CD8-positive, alpha-beta memory T cell (primary cell): ENCODE results near the gene FAXDC2. TPM values are rescaled to one million over a fixed set of nuclear protein-coding genes. Genes with fewer than 3 reads are reported as not detected.
A peak's percentile ranks its signal among the peaks of the same experiment; 100 is the strongest.

Experiments
- CTCF ChIA-PET: fragments of 350-600 bp; sonication (Branson Sonifier 250); formaldehyde crosslinking; loops from one replicate; lab custom pipeline; 2021; ENCODE audit warnings: antibody characterized with exemption; lab: Charles Lee
- POLR2A ChIA-PET: fragments of 350-600 bp; sonication (Branson Sonifier 250); formaldehyde crosslinking; loops from one replicate; lab custom pipeline; 2021; ENCODE audit warnings: antibody characterized with exemption; lab: Charles Lee
- DNase-seq, 5 donors: peaks; one replicate each; pipeline versions ENCODE4 v3.0.0 to v3.0.0-alpha.2; 2020 to 2022; ENCODE audit warnings: mixed read lengths in 1 of 5
- H3K27ac ChIP-seq: one replicate; pipeline ENCODE4 v1.7.0; 2013; ENCODE audit warnings: low read depth, mild to moderate bottlenecking, low read length, moderate library complexity
- H3K27me3 ChIP-seq: 2 replicates; pipeline ENCODE4 v1.7.0; 2013; ENCODE audit warnings: low read length, mild to moderate bottlenecking; ENCODE audit not compliant: insufficient read depth, poor library complexity, severe bottlenecking
- H3K36me3 ChIP-seq: 2 replicates; pipeline ENCODE4 v1.7.0; 2013; ENCODE audit warnings: mild to moderate bottlenecking, low read length, moderate library complexity; ENCODE audit not compliant: insufficient read depth
- H3K4me1 ChIP-seq: 2 replicates; pipeline ENCODE4 v1.7.0; 2013; ENCODE audit warnings: mild to moderate bottlenecking, low read length, moderate library complexity; ENCODE audit not compliant: insufficient read depth
- H3K4me3 ChIP-seq: 2 replicates; pipeline ENCODE4 v1.7.0; 2013; ENCODE audit warnings: mild to moderate bottlenecking, low read length
- H3K9me3 ChIP-seq: 2 replicates; pipeline ENCODE4 v1.7.0; 2013; ENCODE audit warnings: mild to moderate bottlenecking, low read length
- H3K27ac Mint-ChIP-seq, 8 donors: one replicate each; pipeline ENCODE4 v1.8.0; 2020 to 2021; ENCODE audit warnings: mixed read lengths in 8 of 8, mild to moderate bottlenecking in 6 of 8, inconsistent platforms in 3 of 8, moderate library complexity in 3 of 8
- H3K27me3 Mint-ChIP-seq, 2 donors: one replicate each; pipeline ENCODE4 v1.8.0; 2020 to 2021; ENCODE audit warnings: mixed read lengths in 2 of 2, mild to moderate bottlenecking in 1 of 2, moderate library complexity in 1 of 2
- H3K36me3 Mint-ChIP-seq, 3 donors: one replicate each; pipeline ENCODE4 v1.8.0; 2020 to 2021; ENCODE audit warnings: mixed read lengths in 3 of 3, inconsistent platforms in 1 of 3, mild to moderate bottlenecking in 1 of 3
- H3K4me1 Mint-ChIP-seq, 3 donors: one replicate each; pipeline ENCODE4 v1.8.0; 2020 to 2021; ENCODE audit warnings: mixed read lengths in 3 of 3, inconsistent platforms in 1 of 3, mild to moderate bottlenecking in 1 of 3
- H3K4me3 Mint-ChIP-seq, 7 donors: one replicate each; pipeline ENCODE4 v1.8.0; 2020 to 2021; ENCODE audit warnings: mixed read lengths in 7 of 7, mild to moderate bottlenecking in 6 of 7, moderate library complexity in 4 of 7, inconsistent platforms in 2 of 7
- H3K9me3 Mint-ChIP-seq, 5 donors: one replicate each; pipeline ENCODE4 v1.8.0; 2020 to 2022; ENCODE audit warnings: mixed read lengths in 5 of 5, mild to moderate bottlenecking in 3 of 5, moderate library complexity in 2 of 5, inconsistent platforms in 1 of 5
- polyA plus RNA-seq: library from polyadenylated mRNA; unstranded; fragments of 300-500 nt; fragmentation: Illumina TruSeq; gene quantifications from one replicate; pipeline ENCODE4 v1.2.3, GENCODE V29; 2021
- total RNA-seq, 2 experiments: library from RNA; stranded (reverse); gene quantifications; one replicate each; pipeline ENCODE4 v1.2.3, GENCODE V29; 2021

Gene FAXDC2
- total and polyA plus RNA-seq, 3 experiments from 2014 or later: 0.18 to 1.0 TPM; not detected in 1

GRCh38 chr5:154800582-154800981 is 49.8 kb downstream of the FAXDC2 start:
- Histone ChIP-seq H3K4me3 (no peak overlapping the region), H3K27ac (no peak overlapping the region), H3K36me3 (peaks cover 77% of the 10 kb centered on the region), H3K4me1 (no peaks in the 10 kb centered on the region), H3K27me3 (no peaks in the 10 kb centered on the region), H3K9me3 (no peaks in the 10 kb centered on the region)
- Mint-ChIP-seq H3K9me3 (no peaks in the 10 kb centered on the region), H3K4me1 (peaks cover 8 to 17% (median 13%) of the 10 kb centered on the region in 3 donors), H3K4me3 (no peak overlapping the region), H3K27ac (peak overlapping the region in 3 of 8 donors; percentile 29 to 94 (median 73)), H3K27me3 (no peaks in the 10 kb centered on the region), H3K36me3 (peaks cover 11 to 87% (median 23%) of the 10 kb centered on the region in 3 donors)
- CTCF ChIA-PET: interaction anchor here (1.4 to 1.6 kb wide), 2 partner anchors 11 to 151 kb away, joined by 5 to 6 read pairs; no protein-coding TSS in a partner anchor
- no peak for DNase-seq
- POLR2A ChIA-PET: no interaction called here

GRCh38 chr5:154797762-154798161 is 52.6 kb downstream of the FAXDC2 start:
- CTCF ChIA-PET: no interaction called here
- H3K4me3 Mint-ChIP-seq: no peak overlapping the region
- no peaks in the 10 kb centered on the region for H3K27me3 Mint-ChIP-seq
- Histone ChIP-seq H3K36me3 (peaks cover 65% of the 10 kb centered on the region), H3K4me3 (no peak overlapping the region), H3K9me3 (no peaks in the 10 kb centered on the region), H3K4me1 (no peaks in the 10 kb centered on the region), H3K27ac (no peak overlapping the region), H3K27me3 (no peaks in the 10 kb centered on the region)
- H3K36me3 Mint-ChIP-seq: peaks cover 10 to 88% (median 25%) of the 10 kb centered on the region in 3 donors
- DNase-seq: no peak
- no peaks in the 10 kb centered on the region for H3K9me3 Mint-ChIP-seq
- peaks cover 9 to 17% (median 13%) of the 10 kb centered on the region in 3 donors for H3K4me1 Mint-ChIP-seq
- H3K27ac Mint-ChIP-seq: peak overlapping the region in 4 of 8 donors; percentile 17 to 89 (median 52)
- POLR2A ChIA-PET: no interaction called here

- Mint-ChIP-seq H3K4me3 (no peak overlapping the region), H3K9me3 (no peaks in the 10 kb centered on the region), H3K36me3 (peaks cover 3 to 88% (median 23%) of the 10 kb centered on the region in 3 donors), H3K4me1 (peaks cover 10 to 16% (median 15%) of the 10 kb centered on the region in 3 donors), H3K27me3 (no peaks in the 10 kb centered on the region), H3K27ac (peak overlapping the region in 3 of 8 donors; percentile 6 to 62 (median 23))
- Histone ChIP-seq H3K36me3 (peaks cover 51% of the 10 kb centered on the region), H3K4me1 (no peaks in the 10 kb centered on the region), H3K27ac (no peak overlapping the region), H3K4me3 (no peak overlapping the region), H3K9me3 (no peaks in the 10 kb centered on the region), H3K27me3 (no peaks in the 10 kb centered on the region)
- ChIA-PET POLR2A (no interaction called here), CTCF (no interaction called here)
- no peak for DNase-seq
Measured at GRCh38 chr5:154795235-154795596, 55.2 kb downstream of the FAXDC2 start.

GRCh38 chr5:154794525-154795234 is 55.7 kb downstream of the FAXDC2 start:
- Mint-ChIP-seq H3K9me3 (no peaks in the 10 kb centered on the region), H3K4me3 (no peak overlapping the region), H3K4me1 (peaks cover 12 to 15% (median 12%) of the 10 kb centered on the region in 3 donors), H3K27me3 (no peaks in the 10 kb centered on the region), H3K36me3 (peaks cover 0 to 88% (median 22%) of the 10 kb centered on the region in 3 donors), H3K27ac (peak overlapping the region in 6 of 8 donors; percentile 5 to 62 (median 36))
- H3K4me3 ChIP-seq: no peak overlapping the region
- ChIA-PET POLR2A (no interaction called here), CTCF (no interaction called here)
- H3K4me1 ChIP-seq: no peaks in the 10 kb centered on the region
- peaks cover 46% of the 10 kb centered on the region for H3K36me3 ChIP-seq
- H3K27me3 ChIP-seq: no peaks in the 10 kb centered on the region
- H3K27ac ChIP-seq: no peak overlapping the region
- no peaks in the 10 kb centered on the region for H3K9me3 ChIP-seq
- DNase-seq: no peak

GRCh38 chr5:154793599-154794524 is 56.5 kb downstream of the FAXDC2 start:
- no peaks in the 10 kb centered on the region for H3K9me3 ChIP-seq
- CTCF ChIA-PET: no interaction called here
- Mint-ChIP-seq H3K4me1 (peaks cover 9 to 12% (median 9%) of the 10 kb centered on the region in 3 donors), H3K27ac (peak overlapping the region in 4 of 8 donors; percentile 47 to 80 (median 79)), H3K27me3 (no peaks in the 10 kb centered on the region), H3K4me3 (no peak overlapping the region), H3K36me3 (peaks cover 0 to 80% (median 22%) of the 10 kb centered on the region in 3 donors), H3K9me3 (no peaks in the 10 kb centered on the region)
- no peak overlapping the region for H3K4me3 ChIP-seq
- peaks cover 37% of the 10 kb centered on the region for H3K36me3 ChIP-seq
- POLR2A ChIA-PET: no interaction called here
- H3K4me1 ChIP-seq: no peaks in the 10 kb centered on the region
- DNase-seq: no peak
- H3K27ac ChIP-seq: no peak overlapping the region
- H3K27me3 ChIP-seq: no peaks in the 10 kb centered on the region

- H3K4me3 ChIP-seq: no peak overlapping the region
- H3K36me3 ChIP-seq: peaks cover 30% of the 10 kb centered on the region
- H3K27ac ChIP-seq: no peak overlapping the region
- H3K9me3 ChIP-seq: no peaks in the 10 kb centered on the region
- DNase-seq: no peak
- no peaks in the 10 kb centered on the region for H3K27me3 Mint-ChIP-seq
- H3K4me1 ChIP-seq: peaks cover 20% of the 10 kb centered on the region
- peaks cover 24 to 32% (median 29%) of the 10 kb centered on the region in 3 donors for H3K4me1 Mint-ChIP-seq
- CTCF ChIA-PET: interaction anchor here (1.0 kb wide), 1 partner anchor 23 kb away, joined by 3 read pairs; no protein-coding TSS in a partner anchor
- no peaks in the 10 kb centered on the region for H3K27me3 ChIP-seq
- no peak overlapping the region for H3K4me3 Mint-ChIP-seq
- H3K27ac Mint-ChIP-seq: peak overlapping the region in 2 of 8 donors; percentile 12 to 57
- H3K9me3 Mint-ChIP-seq: no peaks in the 10 kb centered on the region
- H3K36me3 Mint-ChIP-seq: peaks cover 0 to 62% (median 18%) of the 10 kb centered on the region in 3 donors
- POLR2A ChIA-PET: no interaction called here
Measured at GRCh38 chr5:154791535-154791934, 58.9 kb downstream of the FAXDC2 start.

GRCh38 chr5:154788212-154788611 is 62.2 kb downstream of the FAXDC2 start:
- H3K27me3 ChIP-seq: no peaks in the 10 kb centered on the region

More at GRCh38 chr5:154788212-154788611, 62.2 kb downstream of the FAXDC2 start:
- peaks cover 53 to 64% (median 57%) of the 10 kb centered on the region in 3 donors for H3K4me1 Mint-ChIP-seq
- no peak for DNase-seq
- no peaks in the 10 kb centered on the region for H3K9me3 Mint-ChIP-seq
- Histone ChIP-seq H3K4me1 (peaks cover 52% of the 10 kb centered on the region), H3K9me3 (no peaks in the 10 kb centered on the region), H3K36me3 (peaks cover 11% of the 10 kb centered on the region), H3K27ac (no peak overlapping the region), H3K4me3 (no peak overlapping the region)
- H3K4me3 Mint-ChIP-seq: peak overlapping the region in 5 of 7 donors; percentile 0 to 66 (median 39)
- no peaks in the 10 kb centered on the region for H3K27me3 Mint-ChIP-seq
- ChIA-PET CTCF (no interaction called here), POLR2A (interaction anchor here (0.6 to 0.7 kb wide), 2 partner anchors 15 to 59 kb away, joined by 4 to 5 read pairs; no protein-coding TSS in a partner anchor)
- H3K27ac Mint-ChIP-seq: peak overlapping the region; percentile 35 to 93 (median 86)
- peaks cover 0 to 36% (median 5%) of the 10 kb centered on the region in 3 donors for H3K36me3 Mint-ChIP-seq
